GM12873 (cell line): ENCODE data around the gene WNK1.

ENCODE experiments used
- TF ChIP-seq, protein P1 (sequence below): IDR thresholded peaks from 2 replicates; pipeline ENCODE4 v1.5.1; 2012; ENCODE audit warnings: low read depth, mild to moderate bottlenecking, moderate library complexity, low read length, control low read depth; ENCODE audit not compliant: insufficient read depth; ENCODE audit errors: missing control alignments

Gene WNK1

DNA sequence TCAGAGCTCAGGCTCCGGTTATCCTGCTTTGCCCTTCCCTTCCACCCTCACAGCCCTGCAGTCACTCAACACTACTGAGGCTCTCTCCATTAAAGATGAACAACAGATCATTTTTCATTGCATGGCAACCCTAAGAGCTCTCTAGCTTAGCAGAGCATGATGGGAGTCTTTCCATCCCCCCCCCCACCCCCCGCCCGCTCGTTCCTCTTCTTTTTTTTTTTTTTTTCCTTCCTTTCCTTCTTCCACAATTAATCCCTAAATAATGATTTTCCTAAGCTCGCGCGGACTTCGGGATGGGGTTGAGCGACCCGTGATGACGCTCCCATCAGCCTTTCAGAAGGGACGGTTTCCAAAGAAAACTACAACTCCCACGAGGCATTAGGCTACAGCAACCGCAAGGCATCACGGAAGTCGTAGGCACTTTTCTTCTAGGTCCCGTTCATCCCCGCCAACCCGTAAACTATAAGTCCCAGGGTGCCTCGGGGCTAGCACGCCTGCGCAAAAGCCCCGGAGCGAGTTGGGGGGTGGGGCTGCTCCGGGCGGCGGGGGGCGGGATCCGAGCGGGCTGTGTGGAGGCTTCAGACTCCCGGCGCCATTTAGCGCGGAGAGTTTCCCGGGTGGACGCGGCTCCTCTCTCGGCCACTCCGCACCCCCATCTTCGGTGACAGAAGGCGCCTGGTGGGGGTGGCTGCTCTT lies at the start of gene WNK1:
Gene WNK1, plus strand, starts transcription at position 581 of the 696 bp plus-strand sequence. CDS start 987 bp downstream, outside the sequence.
- TF ChIP-seq, protein P1, sequence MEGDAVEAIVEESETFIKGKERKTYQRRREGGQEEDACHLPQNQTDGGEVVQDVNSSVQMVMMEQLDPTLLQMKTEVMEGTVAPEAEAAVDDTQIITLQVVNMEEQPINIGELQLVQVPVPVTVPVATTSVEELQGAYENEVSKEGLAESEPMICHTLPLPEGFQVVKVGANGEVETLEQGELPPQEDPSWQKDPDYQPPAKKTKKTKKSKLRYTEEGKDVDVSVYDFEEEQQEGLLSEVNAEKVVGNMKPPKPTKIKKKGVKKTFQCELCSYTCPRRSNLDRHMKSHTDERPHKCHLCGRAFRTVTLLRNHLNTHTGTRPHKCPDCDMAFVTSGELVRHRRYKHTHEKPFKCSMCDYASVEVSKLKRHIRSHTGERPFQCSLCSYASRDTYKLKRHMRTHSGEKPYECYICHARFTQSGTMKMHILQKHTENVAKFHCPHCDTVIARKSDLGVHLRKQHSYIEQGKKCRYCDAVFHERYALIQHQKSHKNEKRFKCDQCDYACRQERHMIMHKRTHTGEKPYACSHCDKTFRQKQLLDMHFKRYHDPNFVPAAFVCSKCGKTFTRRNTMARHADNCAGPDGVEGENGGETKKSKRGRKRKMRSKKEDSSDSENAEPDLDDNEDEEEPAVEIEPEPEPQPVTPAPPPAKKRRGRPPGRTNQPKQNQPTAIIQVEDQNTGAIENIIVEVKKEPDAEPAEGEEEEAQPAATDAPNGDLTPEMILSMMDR: no peak

DNA sequence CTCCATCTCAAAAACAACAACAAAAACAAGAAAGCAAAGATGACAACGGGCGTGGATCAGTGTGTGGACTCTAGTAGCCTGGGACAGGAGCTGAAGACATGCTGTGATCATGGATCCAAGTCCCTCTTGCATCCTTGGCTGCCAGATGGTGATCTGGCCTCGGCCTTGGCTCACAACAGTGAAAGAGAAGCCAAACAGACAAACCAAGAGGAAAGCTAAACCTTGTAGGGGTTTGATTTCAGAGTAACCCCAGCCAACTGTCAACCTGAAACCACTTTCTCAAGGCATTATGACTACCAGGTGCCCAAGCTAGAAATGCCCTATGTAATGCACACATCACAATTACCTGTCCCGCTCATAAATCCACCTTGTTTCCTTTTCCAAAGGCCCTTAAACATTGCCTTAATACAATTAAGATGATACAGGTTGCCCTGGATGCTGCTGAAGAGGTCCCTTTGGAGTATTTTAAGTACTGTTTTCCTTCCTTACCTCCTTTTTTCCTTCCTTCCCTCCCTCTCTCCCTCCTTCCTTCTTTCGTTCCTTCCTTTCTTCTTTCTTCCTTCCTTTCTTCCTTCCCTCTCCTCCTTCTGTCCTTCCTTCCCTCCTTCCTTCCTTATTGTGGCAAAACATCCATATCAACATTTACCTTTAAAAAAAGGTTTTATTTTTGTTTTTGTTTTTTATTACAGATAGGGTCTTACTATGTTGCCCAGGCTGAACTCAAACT lies 47.7 kb upstream of the WNK1 start:
- TF ChIP-seq, protein P1: no peak

DNA sequence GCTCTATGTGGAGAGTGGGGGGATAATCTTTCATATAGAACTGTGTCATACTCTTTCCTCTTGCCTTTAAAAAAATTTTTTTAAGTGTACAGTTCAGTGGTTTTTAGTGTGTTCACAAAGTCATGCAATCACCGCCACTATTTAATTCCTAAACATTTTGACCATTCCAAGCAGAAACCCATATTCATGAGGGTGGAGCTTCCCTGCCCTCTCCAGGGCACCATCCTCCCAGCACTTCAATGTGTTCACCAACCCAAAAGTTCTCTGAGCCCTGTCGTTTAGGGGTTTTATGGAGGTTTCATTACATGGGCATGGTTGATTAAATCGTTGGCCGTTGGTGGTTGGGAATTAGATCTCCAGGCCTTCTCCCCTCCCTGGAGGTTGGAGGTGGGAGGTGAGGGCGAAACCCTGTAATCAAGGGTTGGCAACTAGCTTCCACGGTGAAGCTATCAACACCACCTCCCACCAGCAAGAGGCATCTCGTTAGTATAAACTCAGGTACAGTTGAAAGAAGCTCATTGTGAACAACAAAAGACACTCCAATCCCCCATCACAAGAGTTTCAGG lies 42.8 kb upstream of the WNK1 start:
- TF ChIP-seq, protein P1: no peak

DNA sequence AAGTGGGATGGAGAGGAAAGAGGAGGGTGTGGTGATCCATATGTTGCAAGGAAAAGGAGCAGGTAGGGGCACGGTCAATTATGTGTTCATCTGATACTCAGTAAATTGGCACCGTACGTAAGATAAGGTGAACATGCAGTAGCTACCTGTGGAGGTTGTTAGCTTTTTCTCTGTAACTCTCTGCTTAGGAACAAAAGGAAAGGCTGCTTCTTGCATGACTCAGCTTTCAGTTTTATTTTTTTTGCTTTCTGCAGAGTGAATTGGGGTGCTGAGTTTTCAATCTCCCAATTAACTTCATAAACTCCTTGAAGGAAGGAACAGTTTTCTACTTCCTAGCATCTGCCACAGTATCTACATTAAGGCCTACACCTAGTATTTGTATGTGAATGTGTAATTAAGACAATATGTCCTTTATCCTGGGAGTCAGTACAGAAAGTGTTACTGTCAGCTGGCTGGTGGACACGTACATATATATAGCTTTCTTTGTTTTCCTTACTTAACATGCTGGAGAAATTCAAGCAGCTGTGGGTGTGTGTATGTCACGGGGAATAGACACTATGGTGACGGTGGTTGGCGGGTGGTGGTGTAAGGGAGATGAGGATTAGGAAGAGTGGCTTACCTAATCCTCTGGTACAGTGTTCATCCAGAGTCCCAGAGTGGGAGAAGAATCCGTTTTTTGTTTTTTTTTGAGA lies 40.1 kb upstream of the WNK1 start:
- TF ChIP-seq, protein P1: no peak

DNA sequence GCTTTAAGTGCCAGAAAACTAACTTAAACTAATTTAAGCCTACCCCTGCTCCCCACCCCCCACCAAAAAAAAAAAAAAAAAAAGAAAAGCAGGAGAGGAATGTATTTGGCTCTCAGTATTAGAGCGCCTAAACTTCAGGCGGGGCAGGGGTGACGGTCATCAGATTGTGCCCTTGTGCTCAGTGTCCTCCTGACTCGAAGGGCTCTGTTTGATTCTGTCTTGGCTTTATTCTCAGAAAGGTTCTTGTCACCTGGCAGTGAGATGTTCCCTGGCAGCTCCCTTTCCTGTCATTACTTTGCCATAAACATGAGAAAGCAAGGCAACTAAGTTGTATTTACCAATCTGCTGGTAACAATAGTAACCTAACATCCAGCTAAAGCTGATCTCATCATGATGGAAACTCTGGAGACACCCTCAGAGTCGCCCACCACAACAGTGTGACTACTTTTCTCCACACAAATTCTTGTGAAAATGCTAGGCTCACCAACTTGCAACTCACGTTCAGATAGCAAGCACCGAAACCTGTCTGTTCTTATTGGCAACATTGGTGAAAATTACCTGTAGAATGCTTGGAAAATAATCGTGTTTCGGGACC lies 39.0 kb upstream of the WNK1 start:
- TF ChIP-seq, protein P1: no peak

DNA sequence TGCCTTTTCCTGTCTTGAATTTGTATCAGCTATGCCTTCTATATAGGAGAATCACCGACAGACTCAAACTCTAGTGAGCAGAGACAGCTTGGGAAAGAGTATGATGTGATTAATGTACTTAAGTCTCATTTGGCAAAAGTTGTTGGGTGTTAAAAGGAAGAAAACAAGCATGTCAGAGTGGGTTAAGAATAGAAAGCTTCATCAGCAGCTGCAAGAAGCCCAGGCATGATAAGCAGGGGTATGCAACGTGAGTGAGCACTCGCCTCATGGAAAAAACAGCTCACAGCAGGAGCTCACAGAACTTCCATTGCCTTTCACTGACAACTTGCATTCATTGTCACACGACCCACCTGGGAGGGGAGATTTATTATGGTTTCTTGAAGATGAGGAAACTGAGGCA lies 35.9 kb upstream of the WNK1 start:
- TF ChIP-seq, protein P1: no peak
